CD14-positive monocyte (primary cell): ENCODE measurements around the gene GDF10. TPM values are rescaled to one million over a fixed set of nuclear protein-coding genes. Genes with fewer than 3 reads are reported as not detected.

Experiments
- DNase-seq, 3 donors: peaks; one replicate each; pipeline ENCODE4 v3.0.0-alpha.2; 2011 to 2022
- H2AFZ ChIP-seq: 2 replicates; pipeline ENCODE4 v1.6.0; 2012; ENCODE audit warnings: mild to moderate bottlenecking, low read depth, low read length, inconsistent platforms; ENCODE audit not compliant: insufficient read depth, poor library complexity, severe bottlenecking
- H3K27ac ChIP-seq, 2 donors: 1 replicate in 1 of 2; 2 replicates in 1 of 2; pipeline ENCODE4 v1.5.1; 2012 to 2013; ENCODE audit warnings: low read length in 2 of 2, control low read depth in 1 of 2, inconsistent platforms in 1 of 2, low read depth in 1 of 2, mild to moderate bottlenecking in 1 of 2
- H3K27me3 ChIP-seq, 2 donors: one replicate each; pipeline versions ENCODE4 v1.6.0 to v1.6.1; 2011 to 2013; ENCODE audit warnings: low read length in 2 of 2; ENCODE audit not compliant: control insufficient read depth in 2 of 2, insufficient read depth in 2 of 2
- H3K36me3 ChIP-seq, 2 donors: replicated peaks in 1 of 2; 1 replicate in 1 of 2; 2 replicates in 1 of 2; pipeline versions ENCODE4 v1.5.1 to v1.6.1; 2012 to 2013; ENCODE audit warnings: low read length in 2 of 2, control low read depth in 1 of 2, inconsistent platforms in 1 of 2, mild to moderate bottlenecking in 1 of 2; ENCODE audit not compliant: insufficient read depth in 2 of 2, control insufficient read depth in 1 of 2
- H3K4me1 ChIP-seq, 2 donors: 1 replicate in 1 of 2; 2 replicates in 1 of 2; pipeline versions ENCODE4 v1.5.1 to v1.6.1; 2012 to 2013; ENCODE audit warnings: low read length in 2 of 2, control low read depth in 1 of 2, inconsistent platforms in 1 of 2, mild to moderate bottlenecking in 1 of 2, moderate library complexity in 1 of 2; ENCODE audit not compliant: insufficient read depth in 2 of 2, control insufficient read depth in 1 of 2
- H3K4me2 ChIP-seq: replicated peaks from 2 replicates; pipeline ENCODE3; 2012; ENCODE audit warnings: low read length, moderate library complexity, mild to moderate bottlenecking; ENCODE audit not compliant: poor library complexity, severe bottlenecking; ENCODE audit errors: extremely low read depth
- H3K4me3 ChIP-seq, 3 experiments: fragments of 200-600 bp in 1 of 3; sonication (generic) in 1 of 3; replicated peaks in 1 of 3; 1 replicate in 2 of 3; 2 replicates in 1 of 3; pipeline ENCODE4 v1.5.1; 2011 to 2013; ENCODE audit warnings: low read length in 3 of 3, mild to moderate bottlenecking in 3 of 3, control low read depth in 2 of 3, low read depth in 2 of 3, inconsistent platforms in 1 of 3, moderate library complexity in 1 of 3
- H3K79me2 ChIP-seq: 2 replicates; pipeline ENCODE4 v1.6.0; 2012; ENCODE audit warnings: mild to moderate bottlenecking, control low read depth, inconsistent platforms, low read length, moderate library complexity; ENCODE audit not compliant: insufficient read depth
- H3K9ac ChIP-seq: 2 replicates; pipeline ENCODE4 v1.6.0; 2017; ENCODE audit warnings: low read length, mild to moderate bottlenecking; ENCODE audit not compliant: insufficient read depth, poor library complexity, severe bottlenecking
- H3K9me3 ChIP-seq, 2 donors: replicated peaks in 1 of 2; 1 replicate in 1 of 2; 2 replicates in 1 of 2; pipeline versions ENCODE4 v1.5.1 to v1.6.1; 2012 to 2013; ENCODE audit warnings: low read length in 2 of 2, control low read depth in 1 of 2; ENCODE audit not compliant: control insufficient read depth in 1 of 2, insufficient read depth in 1 of 2
- H4K20me1 ChIP-seq: 2 replicates; pipeline ENCODE4 v1.6.0; 2012; ENCODE audit warnings: mild to moderate bottlenecking, low read length, control low read depth, moderate library complexity; ENCODE audit not compliant: insufficient read depth
- H3K27ac Mint-ChIP-seq, 7 donors: one replicate each; pipeline ENCODE4 v1.8.0; 2020; ENCODE audit warnings: mild to moderate bottlenecking in 7 of 7, mixed read lengths in 7 of 7, moderate library complexity in 6 of 7, inconsistent platforms in 2 of 7
- H3K27me3 Mint-ChIP-seq, 3 donors: one replicate each; pipeline ENCODE4 v1.8.0; 2021 to 2022; ENCODE audit warnings: low read depth in 3 of 3, mild to moderate bottlenecking in 3 of 3, mixed read lengths in 3 of 3, moderate library complexity in 3 of 3, inconsistent platforms in 1 of 3
- H3K36me3 Mint-ChIP-seq, 2 donors: one replicate each; pipeline ENCODE4 v1.8.0; 2020; ENCODE audit warnings: mixed read lengths in 2 of 2, inconsistent platforms in 1 of 2, mild to moderate bottlenecking in 1 of 2
- H3K4me1 Mint-ChIP-seq: one replicate; pipeline ENCODE4 v1.8.0; 2020; ENCODE audit warnings: mild to moderate bottlenecking, mixed read lengths
- H3K4me3 Mint-ChIP-seq, 2 donors: one replicate each; pipeline ENCODE4 v1.8.0; 2020; ENCODE audit warnings: mild to moderate bottlenecking in 2 of 2, mixed read lengths in 2 of 2, moderate library complexity in 1 of 2
- H3K9me3 Mint-ChIP-seq, 7 donors: one replicate each; pipeline ENCODE4 v1.8.0; 2020 to 2022; ENCODE audit warnings: mixed read lengths in 7 of 7, mild to moderate bottlenecking in 6 of 7, moderate library complexity in 6 of 7, inconsistent platforms in 2 of 7
- CTCF ChIP-seq: fragments of 200-600 bp; IDR thresholded peaks from one replicate; pipeline ENCODE4 v1.8.0; 2022; ENCODE audit warnings: antibody characterized with exemption, mild to moderate bottlenecking
- WGBS: methylation state at CpG from one replicate; pipeline ENCODE4 v1.1.5; 2013; ENCODE audit warnings: missing lambda C conversion rate; ENCODE audit not compliant: insufficient coverage; 5-methylcytosine and 5-hydroxymethylcytosine counted together
- intact Hi-C, 2 donors: fragments of 100-400 bp; cut with micrococcal nuclease; formaldehyde crosslinking; loops; one replicate each; pipeline versions ENCODE4 v1.15.0 to v1.15.1; 2023
- polyA plus RNA-seq, 3 donors: library from polyadenylated mRNA; depleted of rRNA in 1 of 3; unstranded in 2 of 3; stranded (reverse) in 1 of 3; fragments of 300-500 nt in 2 of 3; fragments of >200 nt in 1 of 3; fragmentation: Illumina TruSeq in 2 of 3; gene quantifications; 1 replicate in 2 of 3; 2 replicates in 1 of 3; pipeline ENCODE4 v1.2.3, GENCODE V29; 2012 to 2021

The GDF10 gene
- polyA plus RNA-seq, 3 donors: not detected

GRCh38 chr10:47351899-47352815, 52.2 kb downstream of the GDF10 start:
- Histone ChIP-seq H4K20me1 (no peaks in the 10 kb centered on the region), H3K4me3 (no peak overlapping the region), H3K9ac (no peak overlapping the region), H3K27me3 (no peaks in the 10 kb centered on the region), H3K4me1 (no peaks in the 10 kb centered on the region), H3K79me2 (no peaks in the 10 kb centered on the region), H2AFZ (no peak overlapping the region), H3K4me2 (no peak overlapping the region), H3K36me3 (no peaks in the 10 kb centered on the region), H3K27ac (no peak overlapping the region), H3K9me3 (no peaks in the 10 kb centered on the region)
- H3K27me3 Mint-ChIP-seq: peaks cover 0 to 3% (median 2%) of the 10 kb centered on the region in 3 donors
- no peak for TF ChIP-seq CTCF
- no peaks in the 10 kb centered on the region for H3K9me3 Mint-ChIP-seq
- no peak overlapping the region for H3K4me3 Mint-ChIP-seq
- WGBS: 96% methylated on average over 6 of the region's 14 CpGs
- H3K36me3 Mint-ChIP-seq: no peaks in the 10 kb centered on the region
- no peaks in the 10 kb centered on the region for H3K4me1 Mint-ChIP-seq
- no peak for DNase-seq
- intact Hi-C loops: no loop called here
- H3K27ac Mint-ChIP-seq: no peak overlapping the region

GRCh38 chr10:47353351-47353750, 53.4 kb downstream of the GDF10 start:
- Histone ChIP-seq H3K27me3 (no peaks in the 10 kb centered on the region), H3K79me2 (no peaks in the 10 kb centered on the region), H3K4me1 (no peaks in the 10 kb centered on the region), H2AFZ (no peak overlapping the region), H3K4me3 (no peak overlapping the region), H3K9ac (no peak overlapping the region), H3K4me2 (no peak overlapping the region), H3K36me3 (no peaks in the 10 kb centered on the region), H4K20me1 (no peaks in the 10 kb centered on the region), H3K9me3 (no peaks in the 10 kb centered on the region), H3K27ac (no peak overlapping the region)
- Mint-ChIP-seq H3K36me3 (no peaks in the 10 kb centered on the region), H3K27me3 (peaks cover 0 to 3% (median 2%) of the 10 kb centered on the region in 3 donors), H3K4me1 (no peaks in the 10 kb centered on the region), H3K4me3 (no peak overlapping the region), H3K9me3 (no peaks in the 10 kb centered on the region), H3K27ac (peak overlapping the region in 1 of 7 donors; percentile 81)
- no peak for DNase-seq
- TF ChIP-seq CTCF: no peak
- WGBS: 95% methylated on average over 6 of the region's 6 CpGs
- intact Hi-C loops: no loop called here
